ENCODE results near the gene GAD1. TPM values are rescaled to one million over a fixed set of nuclear protein-coding genes. Genes with fewer than 3 reads are reported as not detected.

GAD1 gene
- total RNA-seq, 4 donors from 2014 or later = 0.19 to 4.2 (median 0.26) TPM; not detected in 1

DNA sequence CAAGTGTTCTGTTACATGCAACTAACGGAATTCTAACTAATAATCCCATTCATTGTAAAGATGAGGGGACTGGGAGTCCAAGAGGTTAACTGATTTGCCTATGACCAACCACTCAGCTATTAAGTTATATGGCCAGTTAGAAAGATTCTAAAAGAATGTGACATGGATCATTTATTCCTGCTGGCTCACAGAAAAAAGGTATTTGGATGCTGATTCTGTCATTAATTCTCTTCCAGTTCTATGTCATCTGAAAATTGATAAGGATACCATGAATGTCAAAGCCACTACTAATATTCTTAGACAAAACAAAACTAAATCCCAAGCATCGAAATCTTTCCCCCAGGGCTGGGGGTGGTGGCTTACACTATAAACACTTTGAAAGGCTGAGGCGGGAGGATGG lies 71.2 kb downstream of the GAD1 start:
- no peak for DNase-seq
- intact Hi-C loops (cut with DNase I) = no loop called here
- no peaks in the 10 kb centered on the region for H3K36me3 ChIP-seq
- no peak overlapping the region for H3K27ac ChIP-seq
- no peaks in the 10 kb centered on the region for H3K9me3 ChIP-seq
- H3K4me3 ChIP-seq = no peak overlapping the region
- no peaks in the 10 kb centered on the region for H3K27me3 ChIP-seq
- H3K4me1 ChIP-seq = no peaks in the 10 kb centered on the region
- TF ChIP-seq, protein P1, sequence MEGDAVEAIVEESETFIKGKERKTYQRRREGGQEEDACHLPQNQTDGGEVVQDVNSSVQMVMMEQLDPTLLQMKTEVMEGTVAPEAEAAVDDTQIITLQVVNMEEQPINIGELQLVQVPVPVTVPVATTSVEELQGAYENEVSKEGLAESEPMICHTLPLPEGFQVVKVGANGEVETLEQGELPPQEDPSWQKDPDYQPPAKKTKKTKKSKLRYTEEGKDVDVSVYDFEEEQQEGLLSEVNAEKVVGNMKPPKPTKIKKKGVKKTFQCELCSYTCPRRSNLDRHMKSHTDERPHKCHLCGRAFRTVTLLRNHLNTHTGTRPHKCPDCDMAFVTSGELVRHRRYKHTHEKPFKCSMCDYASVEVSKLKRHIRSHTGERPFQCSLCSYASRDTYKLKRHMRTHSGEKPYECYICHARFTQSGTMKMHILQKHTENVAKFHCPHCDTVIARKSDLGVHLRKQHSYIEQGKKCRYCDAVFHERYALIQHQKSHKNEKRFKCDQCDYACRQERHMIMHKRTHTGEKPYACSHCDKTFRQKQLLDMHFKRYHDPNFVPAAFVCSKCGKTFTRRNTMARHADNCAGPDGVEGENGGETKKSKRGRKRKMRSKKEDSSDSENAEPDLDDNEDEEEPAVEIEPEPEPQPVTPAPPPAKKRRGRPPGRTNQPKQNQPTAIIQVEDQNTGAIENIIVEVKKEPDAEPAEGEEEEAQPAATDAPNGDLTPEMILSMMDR (IDR thresholded peaks at IDR 0.05) = no peak
- no peak for TF ChIP-seq POLR2A (IDR thresholded peaks at IDR 0.05)
- WGBS, 2 donors = 31 to 36% methylated on average over 3 of the region's 3 CpGs

DNA sequence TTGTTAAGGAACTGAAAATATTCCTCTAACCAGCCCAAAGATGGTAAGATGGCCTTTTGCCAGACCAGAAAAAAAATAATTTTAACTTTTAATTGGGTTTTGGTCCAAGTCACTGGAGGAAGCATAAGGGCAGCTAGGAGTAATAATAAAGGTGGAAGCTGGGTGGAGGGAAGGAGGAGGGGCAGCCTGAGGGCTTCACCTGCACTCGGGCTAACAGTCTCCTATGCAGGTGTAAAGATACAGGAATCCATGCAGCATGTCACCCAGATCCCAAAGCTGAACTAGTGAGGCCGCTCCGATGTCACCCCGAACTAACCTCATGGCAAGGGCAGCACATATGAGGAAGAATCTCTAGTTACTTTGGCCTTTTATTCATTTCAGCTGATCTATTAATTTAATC lies 75.2 kb downstream of the GAD1 start:
- no peak overlapping the region for H3K27ac ChIP-seq
- no peaks in the 10 kb centered on the region for H3K36me3 ChIP-seq
- no peaks in the 10 kb centered on the region for H3K4me1 ChIP-seq
- intact Hi-C loops (cut with DNase I) = no loop called here
- H3K27me3 ChIP-seq = no peaks in the 10 kb centered on the region
- no peaks in the 10 kb centered on the region for H3K9me3 ChIP-seq
- DNase-seq = no peak
- H3K4me3 ChIP-seq = no peak overlapping the region
- 82 to 89% methylated on average over 4 of the region's 4 CpGs for WGBS, 2 donors
- TF ChIP-seq, protein P1 (IDR thresholded peaks at IDR 0.05) = no peak
- TF ChIP-seq POLR2A (IDR thresholded peaks at IDR 0.05) = no peak

DNA sequence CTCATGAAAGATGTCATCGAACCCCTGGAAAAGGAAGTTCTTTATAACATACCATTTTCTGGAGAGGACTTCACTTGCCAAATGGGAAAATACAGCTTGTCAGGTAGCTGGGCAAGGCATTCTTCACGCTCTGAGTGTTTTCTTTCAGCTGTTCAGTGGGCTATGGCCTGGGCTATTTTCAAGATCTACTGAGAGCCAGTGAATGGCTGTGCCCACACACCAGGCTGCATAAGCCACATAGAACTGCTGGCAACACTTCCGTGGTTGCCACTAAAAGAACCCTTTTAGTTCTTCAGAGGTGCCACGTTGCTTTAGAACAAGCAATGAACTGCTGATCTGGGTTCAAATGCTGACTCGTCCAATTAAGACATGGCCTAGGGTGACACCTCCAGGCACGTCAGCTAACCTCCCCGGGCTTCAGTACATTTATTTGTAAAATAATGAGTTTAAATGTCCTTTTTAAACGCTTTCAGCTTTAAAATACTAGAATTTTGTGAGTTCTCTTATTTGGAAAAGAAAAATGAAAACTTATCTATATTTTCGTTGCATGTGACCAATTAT lies 75.8 kb downstream of the GAD1 start:
- Histone ChIP-seq H3K4me1 (no peaks in the 10 kb centered on the region), H3K36me3 (no peaks in the 10 kb centered on the region), H3K4me3 (no peak overlapping the region), H3K27ac (no peak overlapping the region), H3K27me3 (no peaks in the 10 kb centered on the region), H3K9me3 (no peaks in the 10 kb centered on the region)
- TF ChIP-seq, protein P1 (IDR thresholded peaks at IDR 0.05) = no peak
- TF ChIP-seq POLR2A (IDR thresholded peaks at IDR 0.05) = no peak
- DNase-seq = no peak
- WGBS, 2 donors = 81 to 87% methylated on average over 8 to 9 of the region's 9 CpGs
- intact Hi-C loops (cut with DNase I) = no loop called here

DNA sequence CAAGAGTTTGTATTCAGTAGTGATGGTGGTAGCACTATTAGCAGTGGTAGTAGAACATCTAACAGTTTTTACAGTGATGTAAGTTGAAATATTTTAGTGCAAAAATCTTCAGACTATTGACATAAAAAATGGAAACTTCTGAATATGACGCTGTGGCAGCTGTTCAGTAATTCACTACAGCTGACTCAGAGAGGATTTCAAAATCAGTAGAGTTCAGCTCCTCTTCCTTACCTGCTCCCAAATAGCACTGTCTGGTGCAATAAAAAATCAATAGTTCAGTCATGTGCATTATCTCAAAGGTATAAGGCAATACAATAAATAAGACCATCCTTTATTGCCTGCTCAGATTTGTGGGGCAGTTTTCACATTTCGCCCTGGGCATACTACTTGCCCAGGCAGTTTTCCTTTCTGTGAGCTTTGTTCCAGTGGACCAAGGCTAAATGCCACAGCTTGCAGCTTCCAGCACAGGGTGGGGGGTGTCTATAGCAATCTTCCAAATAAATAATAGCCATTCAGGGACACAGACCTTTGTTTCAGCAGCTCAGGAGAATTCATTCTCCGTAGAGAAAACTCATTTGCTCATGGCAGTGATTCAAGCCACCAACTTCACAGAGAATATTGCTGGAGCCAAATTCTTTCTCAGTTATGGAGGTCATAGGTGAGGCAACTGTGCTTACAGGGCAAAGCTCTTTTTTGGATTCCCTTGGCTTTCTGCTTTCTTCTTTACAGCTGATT lies 78.5 kb downstream of the GAD1 start:
- no peaks in the 10 kb centered on the region for H3K27me3 ChIP-seq
- no peak overlapping the region for H3K27ac ChIP-seq
- no peaks in the 10 kb centered on the region for H3K36me3 ChIP-seq
- no peaks in the 10 kb centered on the region for H3K4me1 ChIP-seq
- TF ChIP-seq POLR2A (IDR thresholded peaks at IDR 0.05) = no peak
- TF ChIP-seq, protein P1 (IDR thresholded peaks at IDR 0.05) = no peak
- H3K4me3 ChIP-seq = no peak overlapping the region
- intact Hi-C loops (cut with DNase I) = no loop called here
- no peaks in the 10 kb centered on the region for H3K9me3 ChIP-seq
- DNase-seq = no peak
- whole genome bisulfite sequencing, 2 donors = 24 to 25% methylated on average over 3 of the region's 3 CpGs

DNA sequence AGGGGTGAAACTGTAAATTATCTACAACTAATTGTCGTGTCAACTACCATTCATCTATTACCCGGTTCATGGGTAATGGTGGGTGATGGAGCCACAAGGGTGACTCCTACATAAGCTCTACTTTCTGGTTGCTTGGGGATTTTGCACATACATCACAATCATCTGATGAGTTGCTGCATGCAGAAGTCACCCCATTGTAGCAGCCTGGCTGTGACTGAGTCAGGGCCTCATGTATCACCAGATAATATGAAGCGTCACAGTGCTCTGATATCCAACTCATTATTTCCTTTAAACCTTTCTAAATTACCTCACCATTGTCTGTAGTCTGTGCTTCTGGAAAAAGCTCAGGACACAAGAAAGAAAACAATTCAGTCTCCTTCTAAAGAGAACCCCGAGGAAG lies 79.9 kb downstream of the GAD1 start:
- Histone ChIP-seq H3K27ac (no peak overlapping the region), H3K4me3 (no peak overlapping the region), H3K27me3 (no peaks in the 10 kb centered on the region), H3K4me1 (no peaks in the 10 kb centered on the region), H3K9me3 (no peaks in the 10 kb centered on the region), H3K36me3 (no peaks in the 10 kb centered on the region)
- intact Hi-C loops (cut with DNase I) = no loop called here
- no peak for DNase-seq
- 72 to 77% methylated on average over 4 of the region's 4 CpGs for WGBS, 2 donors
- no peak for TF ChIP-seq POLR2A (IDR thresholded peaks at IDR 0.05)
- TF ChIP-seq, protein P1 (IDR thresholded peaks at IDR 0.05) = no peak
